Kidney tubule cell (primary cell): ENCODE data around the gene DMKN.

ENCODE experiments used
- DNase-seq: peaks from one replicate; pipeline ENCODE4 v3.0.0-alpha.2; 2018; ENCODE audit warnings: low spot score

The DMKN gene, protein sequence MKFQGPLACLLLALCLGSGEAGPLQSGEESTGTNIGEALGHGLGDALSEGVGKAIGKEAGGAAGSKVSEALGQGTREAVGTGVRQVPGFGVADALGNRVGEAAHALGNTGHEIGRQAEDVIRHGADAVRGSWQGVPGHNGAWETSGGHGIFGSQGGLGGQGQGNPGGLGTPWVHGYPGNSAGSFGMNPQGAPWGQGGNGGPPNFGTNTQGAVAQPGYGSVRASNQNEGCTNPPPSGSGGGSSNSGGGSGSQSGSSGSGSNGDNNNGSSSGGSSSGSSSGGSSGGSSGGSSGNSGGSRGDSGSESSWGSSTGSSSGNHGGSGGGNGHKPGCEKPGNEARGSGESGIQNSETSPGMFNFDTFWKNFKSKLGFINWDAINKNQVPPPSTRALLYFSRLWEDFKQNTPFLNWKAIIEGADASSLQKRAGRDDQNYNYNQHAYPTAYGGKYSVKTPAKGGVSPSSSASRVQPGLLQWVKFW

DNA sequence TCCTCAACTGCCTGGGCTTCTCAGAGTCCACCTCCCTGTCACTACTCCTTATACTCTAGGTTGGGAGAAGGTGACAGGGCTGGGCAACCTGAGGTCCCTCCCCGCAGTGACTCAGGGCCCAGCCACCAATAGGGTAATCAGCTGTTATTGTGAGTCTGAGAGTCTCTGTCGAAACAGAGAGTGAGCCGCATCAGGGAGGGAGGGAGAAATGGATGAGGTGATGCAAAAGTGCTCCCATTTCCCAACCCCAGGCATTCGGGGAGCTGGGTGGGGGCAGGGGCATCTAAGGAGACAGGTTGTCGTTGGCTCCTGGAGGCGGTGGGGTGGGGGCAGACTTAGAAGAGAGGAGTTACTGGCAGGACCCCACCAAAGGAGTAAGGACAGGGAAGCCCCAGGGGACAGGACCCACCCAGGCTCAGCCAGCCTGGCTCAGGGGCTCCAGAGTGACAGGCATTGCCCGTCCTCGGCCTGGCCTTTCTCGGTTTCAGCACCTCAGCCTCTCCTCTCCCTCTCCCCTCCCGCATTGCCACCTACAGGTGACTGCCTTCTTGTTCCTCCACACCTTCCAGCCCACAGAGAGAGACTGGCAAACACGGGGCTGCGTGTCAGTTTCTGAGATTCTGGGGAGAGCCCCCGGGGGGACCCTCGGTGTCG is at the start of gene DMKN:
TSS of gene DMKN (minus strand) at position 22 of the 654 bp plus-strand sequence. CDS start 174 bp downstream, outside the sequence.
- DNase-seq: peak; percentile 57

DNA sequence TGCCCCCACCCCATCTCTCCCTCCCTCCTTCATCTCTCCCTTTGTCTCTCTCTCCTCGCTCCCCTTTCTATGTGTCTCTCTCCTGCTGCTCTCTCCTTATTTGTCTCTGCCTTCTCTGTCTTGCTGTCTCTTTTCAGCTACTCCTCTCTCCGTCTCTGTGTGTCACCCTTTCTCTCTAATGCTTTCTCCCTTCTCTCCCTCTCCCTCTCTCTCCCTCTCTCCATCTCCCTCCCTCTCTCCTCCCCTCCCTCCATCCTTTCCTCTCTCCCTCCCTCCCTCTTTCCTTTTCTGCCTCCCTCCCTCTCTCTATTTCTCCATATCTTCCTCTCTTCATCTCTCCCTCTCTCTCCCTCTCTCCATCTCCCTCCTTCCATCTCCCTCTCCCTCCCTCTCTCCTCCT is 49.3 kb upstream of the DMKN start:
- no peak for DNase-seq

DNA sequence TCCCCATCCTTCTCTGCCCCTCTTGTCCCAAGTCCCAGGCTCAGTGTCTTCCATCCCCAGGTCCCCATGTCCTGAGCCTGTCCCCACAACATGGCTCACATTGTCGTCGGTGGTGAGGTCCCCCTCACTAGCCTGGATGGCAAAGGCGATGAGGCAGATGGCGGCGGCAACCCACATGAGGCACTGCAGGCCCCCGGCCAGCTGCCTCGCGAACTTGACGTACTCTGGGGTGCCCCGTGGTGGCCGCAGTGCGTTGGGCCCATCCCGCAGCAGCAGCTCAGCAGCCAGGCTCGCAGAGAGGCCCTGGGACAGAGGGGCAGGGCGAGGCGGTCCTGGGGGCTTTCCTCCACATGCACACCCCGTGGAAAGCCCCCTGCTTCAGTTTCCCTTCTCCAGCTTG is 48.9 kb upstream of the DMKN start:
- DNase-seq: no peak

DNA sequence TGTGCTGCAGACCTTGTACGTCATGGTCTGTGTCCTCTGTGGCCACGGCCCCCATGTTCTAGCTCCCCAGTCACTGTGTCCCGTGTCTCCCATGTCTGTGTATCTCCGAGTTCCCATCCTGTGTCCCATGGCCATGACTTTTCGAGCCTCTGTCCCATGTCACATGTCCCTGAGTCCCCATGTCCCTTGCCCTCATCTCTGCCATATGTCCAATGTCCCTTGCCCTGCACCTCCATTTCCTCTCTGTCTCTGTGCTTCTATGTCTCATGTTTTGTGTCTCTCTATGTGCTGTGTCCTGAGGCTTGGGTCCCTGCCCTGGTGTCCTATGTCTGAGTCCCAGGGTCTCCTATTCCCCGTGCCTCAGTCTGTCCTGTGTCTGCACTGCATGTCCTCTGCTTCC is 48.0 kb upstream of the DMKN start:
- DNase-seq: no peak

DNA sequence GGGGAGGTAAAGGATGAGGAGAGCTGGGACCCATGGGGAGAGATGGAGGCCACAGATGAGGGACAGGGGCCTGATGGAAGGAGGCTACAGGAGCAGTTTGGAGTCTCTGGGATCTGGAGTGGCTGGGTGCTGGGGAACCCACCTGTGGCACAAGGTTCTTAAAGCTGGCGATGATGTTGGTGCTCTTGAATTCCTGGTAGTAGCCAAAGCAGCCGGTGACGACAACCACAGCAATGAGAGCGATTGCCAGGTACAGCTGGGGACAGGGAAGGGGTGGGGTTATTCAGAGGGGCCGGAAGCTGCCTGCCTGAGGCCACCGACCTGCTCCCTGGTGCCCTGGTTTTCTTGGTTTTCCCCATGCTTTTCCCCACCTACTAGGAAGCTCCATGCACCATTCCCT is 47.2 kb upstream of the DMKN start:
- no peak for DNase-seq

DNA sequence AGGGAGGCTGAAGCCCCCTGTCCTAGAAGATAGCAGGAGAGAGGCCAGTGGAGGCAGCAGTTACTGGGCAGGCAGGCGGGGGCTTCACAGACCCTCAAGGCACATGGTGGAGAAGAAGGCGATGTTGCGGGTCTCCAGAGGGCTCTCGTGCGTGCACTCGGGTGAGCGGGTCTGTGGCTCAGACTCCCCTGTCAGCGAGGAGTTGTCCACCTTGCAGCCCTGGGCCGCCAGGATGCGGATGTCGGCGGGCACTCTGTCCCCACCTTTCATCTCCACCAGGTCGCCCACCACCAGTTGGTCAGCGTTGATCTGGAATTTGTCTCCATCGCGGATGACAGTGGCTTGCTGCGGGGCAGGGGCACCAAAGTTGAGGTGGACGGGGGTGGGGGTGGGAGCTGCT is 46.8 kb upstream of the DMKN start:
- DNase-seq: no peak

DNA sequence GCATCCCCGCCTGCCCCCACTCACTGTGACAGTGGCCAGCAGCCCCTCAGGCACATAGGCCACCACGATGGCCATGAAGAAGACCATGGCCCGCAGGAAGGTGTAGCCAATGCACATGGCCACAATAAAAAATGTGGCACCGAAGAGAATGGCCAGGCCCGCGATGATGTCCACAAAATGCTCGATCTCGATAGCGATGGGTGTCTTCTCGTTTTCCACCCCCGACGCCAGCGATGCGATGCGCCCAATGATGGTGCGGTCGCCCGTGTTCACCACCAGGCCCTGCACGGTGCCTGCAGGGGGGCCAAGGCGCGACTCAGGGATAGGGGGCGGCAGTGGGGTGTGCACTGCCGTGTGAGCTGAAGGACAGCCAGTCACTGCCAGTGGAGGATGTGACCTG is 46.3 kb upstream of the DMKN start:
- DNase-seq: no peak

DNA sequence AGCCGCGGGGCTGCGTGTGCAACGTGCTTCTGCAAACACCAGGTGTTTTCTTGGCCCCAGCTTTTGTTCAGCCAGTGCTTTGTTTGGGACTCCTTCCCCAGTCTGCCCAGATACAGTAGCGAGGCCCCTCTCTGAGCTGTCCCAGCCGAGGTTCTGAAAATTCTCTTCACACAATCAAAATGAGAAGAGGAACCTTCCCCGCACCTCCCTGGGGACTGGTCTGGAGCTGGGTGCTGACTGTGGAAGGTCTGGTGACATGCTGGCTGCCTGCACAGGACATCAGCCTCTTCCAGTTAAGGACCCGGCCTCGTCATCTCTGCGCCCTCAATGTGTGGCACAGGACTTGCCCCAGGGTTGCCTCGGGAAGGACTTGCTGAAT is 45.8 kb upstream of the DMKN start:
- no peak for DNase-seq

DNA sequence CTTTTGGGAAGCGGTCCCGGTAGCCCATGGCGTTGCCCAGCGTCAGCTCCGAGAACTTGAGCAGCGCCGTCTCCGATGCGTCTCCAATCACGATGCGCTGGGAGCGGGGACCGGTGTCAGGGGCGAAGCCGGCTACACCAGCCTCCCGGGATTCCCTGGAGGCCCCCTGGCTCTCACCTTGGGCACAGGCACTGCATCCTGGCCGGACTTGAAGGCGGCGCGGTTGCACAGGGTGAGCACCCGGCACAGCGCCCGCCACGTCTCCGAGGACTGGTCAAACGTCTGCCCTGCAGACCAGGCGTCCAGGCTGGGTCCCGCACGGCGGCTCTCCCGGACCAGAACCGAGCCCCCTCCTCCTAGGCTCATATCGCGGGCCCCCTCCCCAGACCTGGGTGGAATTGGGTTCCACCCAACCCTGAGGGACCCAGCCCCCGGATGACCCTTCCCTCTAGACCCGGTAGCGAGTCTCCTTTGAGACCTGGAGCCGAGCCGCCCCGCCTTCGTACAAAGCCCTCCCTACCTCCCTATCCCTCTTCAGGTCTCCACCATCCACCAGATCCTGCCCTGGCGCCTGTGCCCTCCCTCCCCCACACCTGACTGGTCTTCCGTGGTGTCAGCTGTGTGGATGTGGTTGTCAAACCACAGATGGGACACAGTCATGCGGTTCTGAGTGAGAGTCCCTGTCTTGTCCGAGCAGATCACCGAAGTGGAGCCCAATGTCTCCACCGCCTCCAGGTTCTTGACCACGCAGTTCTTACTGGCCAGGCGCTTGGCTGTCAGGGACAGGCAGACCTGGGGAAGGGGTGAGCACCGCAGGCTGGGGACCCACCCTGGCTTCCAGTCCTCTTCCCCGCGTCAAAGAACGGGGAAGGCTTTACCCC is 45.2 kb upstream of the DMKN start:
- no peak for DNase-seq

DNA sequence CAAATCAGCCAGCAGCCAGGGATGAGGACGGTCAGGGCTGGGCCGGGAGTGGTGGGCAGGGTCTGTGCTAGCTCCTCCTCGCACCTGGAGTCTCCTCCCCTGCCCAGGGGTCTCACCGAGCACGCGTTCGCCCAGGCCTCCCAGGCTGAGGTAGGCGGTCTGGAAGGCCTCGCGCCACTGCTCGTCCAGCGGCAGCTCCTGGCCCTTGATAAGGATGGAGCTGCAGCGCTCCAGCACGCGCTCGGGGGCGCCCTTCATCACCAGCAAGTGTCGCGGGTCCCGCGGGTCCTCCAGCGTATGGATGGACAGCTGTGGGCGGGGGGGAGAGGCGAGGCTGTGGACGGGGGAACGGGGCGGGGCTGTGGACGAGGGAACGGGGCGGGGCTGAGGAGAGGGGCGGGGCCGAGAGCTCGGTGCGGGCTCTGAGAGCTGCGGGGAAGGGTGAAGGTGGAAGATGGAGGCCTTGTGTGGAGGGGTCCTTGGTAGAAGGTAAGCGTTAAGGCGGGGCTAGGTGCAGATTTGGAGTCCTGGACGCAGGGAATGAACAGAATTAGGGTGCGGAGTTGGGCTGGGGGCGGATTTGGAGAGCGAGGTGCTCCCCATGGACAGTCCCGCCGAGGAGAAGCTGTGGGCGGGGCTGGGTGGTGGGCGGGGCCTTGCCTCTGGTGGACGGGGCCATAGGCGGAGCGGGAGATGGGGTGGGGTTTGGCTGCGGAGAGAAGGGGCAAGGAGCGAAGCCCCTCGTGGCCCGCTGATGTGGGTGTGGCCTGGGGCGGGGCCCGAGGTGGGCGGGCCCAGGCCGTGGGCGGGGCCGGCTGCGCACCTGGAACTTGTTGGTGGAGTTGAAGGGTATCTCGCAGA is 44.3 kb upstream of the DMKN start:
- peak; percentile 25 for DNase-seq

DNA sequence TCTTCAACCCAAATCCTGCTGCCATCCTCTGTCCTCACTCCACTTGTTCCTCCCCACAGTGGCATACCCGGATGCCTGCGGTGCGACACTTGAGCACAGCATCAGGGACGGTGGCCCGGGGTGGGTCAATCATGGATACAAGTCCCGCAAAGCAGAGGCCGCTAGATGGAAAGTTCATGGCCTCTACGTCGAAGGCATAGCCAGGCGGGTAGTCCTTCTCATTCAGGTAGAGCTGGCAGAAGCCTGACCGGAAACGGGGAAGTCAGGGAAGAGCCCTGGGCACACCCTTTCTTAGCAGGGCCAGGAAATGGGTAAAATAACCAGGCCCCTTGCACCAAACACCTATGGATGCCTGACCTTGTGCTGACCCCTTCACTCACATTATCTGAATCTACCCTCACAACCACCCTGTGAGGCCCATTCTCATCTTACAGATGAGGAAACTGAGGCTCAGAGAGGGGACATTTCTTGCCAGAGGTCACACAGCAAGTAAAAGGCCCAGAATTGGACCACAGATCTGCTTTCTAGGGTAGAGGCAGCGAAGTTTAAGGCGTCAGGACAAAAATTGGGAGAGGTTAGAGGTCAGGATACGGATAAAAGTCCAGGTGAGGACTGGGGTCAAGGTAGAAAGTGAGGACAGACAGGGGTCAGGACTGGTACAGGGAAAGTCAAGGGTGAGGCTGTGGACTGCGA is 43.5 kb upstream of the DMKN start:
- no peak for DNase-seq

DNA sequence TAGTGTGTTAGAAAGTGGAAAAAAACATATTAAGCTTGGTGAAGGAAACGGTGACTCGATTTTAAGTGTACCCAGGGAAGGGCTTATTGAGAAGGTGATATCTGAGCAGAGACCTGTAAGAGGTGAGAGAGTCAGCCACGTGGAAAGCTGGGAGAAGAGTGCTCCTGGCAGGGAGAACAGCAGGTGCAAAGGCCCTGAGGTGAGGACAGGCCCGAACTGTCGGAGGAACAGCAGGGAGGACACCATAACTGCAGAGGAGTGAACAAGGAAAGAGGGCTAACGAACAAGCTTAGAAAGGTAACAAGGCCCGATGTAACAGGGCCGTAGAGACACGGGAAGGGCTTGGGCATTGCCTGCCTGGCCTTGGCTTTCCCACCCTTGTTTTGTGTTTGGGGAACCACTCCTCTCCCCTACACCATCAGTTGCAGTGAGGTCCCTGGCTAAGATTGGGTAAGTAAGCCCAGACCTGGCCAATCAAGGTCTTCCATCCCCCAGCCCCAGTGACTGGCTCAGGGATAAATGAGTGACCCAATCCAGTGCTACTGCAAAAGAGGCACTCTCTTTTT is 42.7 kb upstream of the DMKN start:
- no peak for DNase-seq

DNA sequence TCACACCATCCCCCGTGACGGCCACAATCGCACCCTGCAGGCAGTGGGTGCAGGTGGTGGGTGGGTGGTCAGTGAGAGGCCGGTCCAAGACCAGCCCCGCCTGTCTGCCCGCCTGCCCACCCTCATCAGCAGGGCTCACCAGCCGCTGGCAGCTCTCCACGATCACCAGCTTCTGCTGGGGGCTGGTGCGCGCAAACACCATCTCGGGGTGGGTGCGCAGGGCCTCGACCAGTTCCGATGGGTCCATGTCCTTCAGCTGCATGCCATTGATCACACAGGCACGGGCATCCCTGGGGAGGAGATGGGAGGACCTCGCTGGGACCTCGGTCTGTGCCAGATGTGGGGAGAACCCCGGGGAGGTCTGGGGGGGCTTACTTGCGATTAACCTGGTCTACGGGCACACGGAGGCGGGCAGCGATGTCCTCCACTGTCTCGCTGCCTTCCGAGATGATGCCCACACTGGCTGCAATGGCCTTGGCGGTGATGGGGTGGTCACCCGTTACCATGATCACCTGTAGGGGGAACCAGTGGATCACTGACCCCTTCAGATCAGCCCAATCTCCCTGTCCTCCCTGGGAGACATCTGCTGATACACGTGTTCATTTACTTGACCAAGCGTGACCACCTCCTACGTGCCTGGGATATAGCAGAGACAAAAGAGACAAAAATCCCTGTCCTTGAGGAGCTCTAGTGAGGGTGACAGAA is 42.0 kb upstream of the DMKN start:
- peak; percentile 64 for DNase-seq

DNA sequence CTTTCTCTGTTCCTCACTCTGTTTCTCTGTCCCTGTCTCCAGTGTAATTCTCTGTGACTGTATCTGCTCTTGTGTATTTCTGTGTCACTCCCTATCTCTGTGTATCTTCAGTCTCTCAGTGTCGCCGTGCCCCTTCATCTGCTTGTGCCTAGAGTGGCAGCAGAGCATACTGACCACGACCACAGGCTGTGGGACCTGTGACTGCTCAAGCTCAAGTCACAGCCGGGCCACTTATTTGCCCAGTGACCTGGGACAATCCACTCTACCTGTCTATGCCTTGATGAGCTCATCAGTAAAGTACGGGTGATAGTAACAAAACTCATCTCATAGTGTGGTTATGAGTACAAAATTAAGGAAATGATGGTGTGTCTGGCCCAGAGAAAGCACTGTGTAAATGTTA is 40.6 kb upstream of the DMKN start:
- no peak for DNase-seq

DNA sequence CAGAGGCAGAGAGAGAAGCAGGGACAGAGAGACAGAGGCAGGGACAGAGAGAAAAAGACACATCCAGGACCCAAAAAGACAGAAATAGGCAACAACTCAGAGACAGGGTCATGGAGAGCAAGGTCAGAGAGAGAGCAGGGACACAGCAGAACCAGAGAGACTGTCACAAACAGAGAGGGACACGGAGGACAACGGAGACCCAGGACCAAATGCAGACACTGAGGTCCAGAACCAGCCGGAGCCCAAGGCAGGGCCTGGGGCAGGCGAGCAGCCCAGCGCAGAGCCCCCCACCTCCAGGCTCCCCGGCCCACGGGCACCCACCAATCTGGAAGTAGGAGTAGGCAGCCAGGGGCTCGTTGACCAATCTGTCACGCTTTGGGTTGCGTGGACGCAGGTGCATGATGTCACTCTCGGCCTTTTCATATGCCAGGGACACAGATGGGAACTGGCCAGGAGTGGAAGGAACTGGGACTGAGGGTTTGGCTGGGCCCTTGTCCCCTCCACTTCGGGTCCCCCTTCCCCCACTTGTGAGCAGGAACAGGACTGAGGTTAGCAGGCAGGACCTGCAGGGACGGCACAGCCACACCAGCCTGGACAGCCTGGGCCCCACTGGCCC is 40.0 kb upstream of the DMKN start:
- no peak for DNase-seq

DNA sequence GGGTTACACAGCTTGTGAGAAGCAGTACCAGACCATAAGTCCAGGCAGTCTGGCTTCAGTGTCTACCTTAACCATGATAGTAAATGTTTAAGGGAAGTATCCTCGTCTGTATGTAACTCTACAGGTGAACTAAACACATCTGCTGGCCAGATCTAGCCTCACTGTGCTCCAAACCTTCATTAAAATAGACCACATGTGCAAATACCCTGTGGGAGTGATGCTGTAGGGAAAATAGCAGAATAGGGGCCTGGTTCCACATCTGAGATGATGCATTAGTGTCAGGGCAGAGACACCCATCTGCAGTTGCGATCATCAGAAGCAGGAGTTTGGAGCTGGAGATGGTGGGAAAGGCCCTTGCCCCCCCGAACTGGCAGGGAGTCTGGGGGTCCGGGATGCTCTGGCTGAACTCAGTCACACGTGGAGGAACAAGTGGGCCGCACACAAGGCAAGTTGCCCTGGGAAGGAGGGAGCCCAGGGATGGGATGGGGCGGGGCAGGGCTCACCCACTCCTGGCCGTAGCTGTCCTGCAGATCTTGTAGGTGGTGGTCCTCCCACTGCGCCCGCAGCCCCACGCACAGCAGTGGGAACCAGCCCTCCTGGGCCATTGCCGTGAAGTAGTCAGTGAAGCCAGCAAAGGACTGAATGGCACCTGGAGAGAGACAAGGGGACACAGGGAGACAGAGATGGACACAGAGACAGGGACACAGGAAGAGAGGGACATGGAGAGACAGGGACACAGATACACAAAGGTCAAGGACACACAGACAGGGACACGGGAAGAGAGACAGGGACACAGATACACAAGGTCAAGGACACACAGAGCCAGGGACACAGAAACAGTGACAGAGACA is 39.3 kb upstream of the DMKN start:
- no peak for DNase-seq

DNA sequence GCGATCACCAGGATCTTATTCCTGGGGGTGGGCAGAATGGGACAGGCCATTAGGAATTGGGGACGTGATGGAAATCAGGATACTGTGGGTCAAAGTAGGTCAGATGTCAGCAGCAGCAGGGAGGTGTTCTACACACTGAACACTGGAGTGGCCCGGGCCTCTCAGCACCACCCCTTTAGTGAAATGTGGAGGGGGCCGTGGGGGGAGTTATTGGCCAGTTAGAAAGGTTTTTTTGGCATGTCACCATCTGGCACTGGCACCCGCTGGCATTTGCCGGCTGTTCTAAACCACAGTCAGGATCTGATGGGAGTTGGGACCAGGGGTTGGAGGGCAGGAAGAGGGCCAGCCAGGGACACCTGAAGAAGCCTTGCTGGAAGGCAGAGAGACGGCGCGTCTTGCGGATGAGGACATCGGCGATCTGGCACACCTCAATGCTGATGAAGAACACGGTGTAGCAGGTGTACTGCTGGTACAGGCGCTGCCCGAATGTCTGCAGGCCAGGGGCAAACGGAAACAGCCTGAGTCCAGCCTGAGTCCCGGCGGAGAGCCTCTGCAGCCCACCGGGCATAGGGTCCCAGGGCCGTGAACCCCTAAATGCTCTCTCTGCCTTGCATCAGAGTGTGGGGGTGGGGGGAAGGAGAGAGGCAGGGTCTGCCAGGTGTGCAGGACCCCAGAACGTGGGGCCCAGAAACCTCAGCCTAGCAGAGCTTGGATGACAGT is 37.8 kb upstream of the DMKN start:
- no peak for DNase-seq
